Breast epithelium (tissue), 4 donors: ENCODE data around the gene NLGN2. TPM values are rescaled to one million over a fixed set of nuclear protein-coding genes. Genes with fewer than 3 reads are reported as not detected.
A peak's percentile ranks its signal among the peaks of the same experiment; 100 is the strongest.

Experiments used
- DNase-seq, 2 donors: peaks; one replicate each; pipeline ENCODE4 v3.0.0-alpha.2; 2019; ENCODE audit warnings: low spot score in 2 of 2
- H3K27ac ChIP-seq, 2 donors: fragments of 200-600 bp; sonication (generic) in 1 of 2; one replicate each; pipeline ENCODE4 v1.5.1; 2016 to 2019; ENCODE audit warnings: mild to moderate bottlenecking in 1 of 2
- H3K27me3 ChIP-seq, 2 donors: fragments of 200-600 bp; sonication (generic) in 1 of 2; one replicate each; pipeline versions ENCODE4 v1.5.1 to v1.6.0; 2017 to 2019; ENCODE audit warnings: control low read depth in 1 of 2, mild to moderate bottlenecking in 1 of 2
- H3K36me3 ChIP-seq: fragments of 200-600 bp; one replicate; pipeline ENCODE4 v1.5.1; 2019
- H3K4me1 ChIP-seq, 2 donors: fragments of 200-600 bp; sonication (generic); one replicate each; pipeline ENCODE4 v1.5.1; 2016 to 2019; ENCODE audit warnings: control low read depth in 1 of 2
- H3K4me3 ChIP-seq, 3 donors: fragments of 200-600 bp; sonication (generic); 1 replicate in 2 of 3; 2 replicates in 1 of 3; pipeline ENCODE4 v1.5.1; 2016 to 2019; ENCODE audit warnings: mild to moderate bottlenecking in 3 of 3, moderate library complexity in 2 of 3
- H3K9me3 ChIP-seq, 2 donors: fragments of 200-600 bp; sonication (generic) in 1 of 2; one replicate each; pipeline ENCODE4 v1.5.1; 2016 to 2019; ENCODE audit warnings: control low read depth in 1 of 2
- CTCF ChIP-seq, 3 donors: fragments of 450-650 bp; IDR thresholded peaks; one replicate each; pipeline ENCODE4 v1.5.1; 2016 to 2017; ENCODE audit warnings: antibody characterized with exemption in 3 of 3, mild to moderate bottlenecking in 3 of 3, moderate library complexity in 3 of 3
- POLR2A ChIP-seq: fragments of 450-650 bp; IDR thresholded peaks from one replicate; pipeline ENCODE4 v1.6.1; 2016; ENCODE audit warnings: antibody characterized with exemption, mild to moderate bottlenecking, moderate library complexity
- POLR2AphosphoS5 ChIP-seq, 3 donors: sonication (generic); formaldehyde crosslinking; IDR thresholded peaks; one replicate each; pipeline ENCODE4 v1.6.1; 2017; ENCODE audit warnings: antibody characterized with exemption in 3 of 3
- intact Hi-C: fragments of 100-400 bp; cut with DNase I; formaldehyde crosslinking; loops from one replicate; pipeline ENCODE4 v1.15.1; 2023; ENCODE audit warnings: low total_unique reads
- total RNA-seq, 3 donors: library from RNA; depleted of rRNA; stranded (reverse); fragments of >200 nt; gene quantifications; one replicate each; pipeline ENCODE4 v1.1.0, GENCODE V29; 2016

NLGN2 gene
- total RNA-seq, 3 donors from 2014 or later, result 6.7 to 13.1 (median 8.3) TPM

GRCh38 chr17:7468290-7468689 is 60.6 kb downstream of the NLGN2 start:
- intact Hi-C loops, result no loop called here
- peak overlapping the region in 1 of 2 donors; percentile 4 for H3K27ac ChIP-seq
- H3K36me3 ChIP-seq, result no peaks in the 10 kb centered on the region
- no peak for TF ChIP-seq POLR2AphosphoS5 (IDR thresholded peaks at IDR 0.05)
- no peak for TF ChIP-seq POLR2A
- TF ChIP-seq CTCF (IDR thresholded peaks at IDR 0.05), result no peak
- H3K27me3 ChIP-seq, result no peaks in the 10 kb centered on the region
- no peaks in the 10 kb centered on the region for H3K9me3 ChIP-seq
- no peak for DNase-seq
- H3K4me1 ChIP-seq, result no peaks in the 10 kb centered on the region
- no peak overlapping the region for H3K4me3 ChIP-seq

- no peak overlapping the region for H3K4me3 ChIP-seq
- TF ChIP-seq CTCF (IDR thresholded peaks at IDR 0.05), result no peak
- TF ChIP-seq POLR2AphosphoS5 (IDR thresholded peaks at IDR 0.05), result no peak
- TF ChIP-seq POLR2A, result no peak
- H3K4me1 ChIP-seq, result no peaks in the 10 kb centered on the region
- no peak for DNase-seq
- no peaks in the 10 kb centered on the region for H3K36me3 ChIP-seq
- no peaks in the 10 kb centered on the region for H3K9me3 ChIP-seq
- H3K27ac ChIP-seq, result peak overlapping the region; percentile 4 to 10
- H3K27me3 ChIP-seq, result no peaks in the 10 kb centered on the region
- intact Hi-C loops, result no loop called here
Observed at GRCh38 chr17:7468804-7469389, 61.3 kb downstream of the NLGN2 start.

Other genes starting within 250 kb of the NLGN2 start
- 1 to 10 TPM; 1.0 to 1.4 (median 1.3) TPM for gene ASGR1, start 228.5 kb upstream of the NLGN2 start, total RNA-seq
- gene DLG4, start 188.0 kb upstream of the NLGN2 start, total RNA-seq, result 10 to 100 TPM in 2 of 3 donors, 1 to 10 TPM in 1; 7.2 to 18.4 (median 11.1) TPM
- gene ACADVL, start 187.9 kb upstream of the NLGN2 start, total RNA-seq, result 1,000 to 10,000 TPM in 1 of 3 donors, 100 to 1,000 TPM in 2; 421 to 1,002 (median 829) TPM
- 10 to 100 TPM; 32.0 to 58.2 (median 47.9) TPM for gene DVL2, start 173.3 kb upstream of the NLGN2 start, total RNA-seq
- gene PHF23, start 168.4 kb upstream of the NLGN2 start, total RNA-seq, result 10 to 100 TPM; 22.1 to 40.4 (median 37.7) TPM
- 100 to 1,000 TPM; 620 to 765 (median 631) TPM for gene GABARAP, start 165.4 kb upstream of the NLGN2 start, total RNA-seq
- 10 to 100 TPM; 35.7 to 67.5 (median 60.5) TPM for gene CTDNEP1, start 156.1 kb upstream of the NLGN2 start, total RNA-seq
- 10 to 100 TPM; 26.9 to 36.7 (median 30.6) TPM for gene ELP5, start 155.6 kb upstream of the NLGN2 start, total RNA-seq
- gene CLDN7, start 145.4 kb upstream of the NLGN2 start, total RNA-seq, result 10 to 100 TPM in 2 of 3 donors, 1 to 10 TPM in 1; 5.4 to 95.9 (median 60.0) TPM
- gene SLC2A4, start 126.1 kb upstream of the NLGN2 start, total RNA-seq, result 10 to 100 TPM in 1 of 3 donors, 1 to 10 TPM in 2; 2.6 to 32.5 (median 3.5) TPM
- gene YBX2, start 113.2 kb upstream of the NLGN2 start, total RNA-seq, result 1 to 10 TPM; 2.6 to 3.0 (median 2.9) TPM
- 100 to 1,000 TPM; 151 to 172 (median 163) TPM for gene EIF5A, start 100.2 kb upstream of the NLGN2 start, total RNA-seq
- gene GPS2, start 92.5 kb upstream of the NLGN2 start, total RNA-seq, result 100 to 1,000 TPM in 1 of 3 donors, 10 to 100 TPM in 2; 77.3 to 109 (median 84.2) TPM
- gene NEURL4, start 78.5 kb upstream of the NLGN2 start, total RNA-seq, result 10 to 100 TPM; 15.0 to 22.9 (median 17.4) TPM
- gene ACAP1, start 71.3 kb upstream of the NLGN2 start, total RNA-seq, result 1 to 10 TPM; 3.4 to 6.6 (median 5.2) TPM
- 10 to 100 TPM in 2 of 3 donors, 1 to 10 TPM in 1; 9.1 to 11.5 (median 11.0) TPM for gene KCTD11, start 55.7 kb upstream of the NLGN2 start, total RNA-seq
- not detected for gene TMEM95, start 52.7 kb upstream of the NLGN2 start, total RNA-seq
- gene TNK1, start 26.8 kb upstream of the NLGN2 start, total RNA-seq, result 10 to 100 TPM in 2 of 3 donors, 1 to 10 TPM in 1; 1.1 to 22.1 (median 14.4) TPM
- gene PLSCR3, start 13.3 kb upstream of the NLGN2 start, total RNA-seq, result 10 to 100 TPM; 16.0 to 24.3 (median 19.0) TPM
- gene TMEM256, start 3.7 kb upstream of the NLGN2 start, total RNA-seq, result 100 to 1,000 TPM in 1 of 3 donors, 10 to 100 TPM in 2; 77.6 to 113 (median 92.3) TPM
- not detected for gene SPEM1, start 12.5 kb downstream of the NLGN2 start, total RNA-seq
- not detected for gene SPEM2, start 17.8 kb downstream of the NLGN2 start, total RNA-seq
- not detected for gene SPEM3, start 21.0 kb downstream of the NLGN2 start, total RNA-seq
- 10 to 100 TPM in 1 of 3 donors, 1 to 10 TPM in 2; 3.5 to 18.1 (median 9.5) TPM for gene TMEM102, start 27.6 kb downstream of the NLGN2 start, total RNA-seq
- 1 to 10 TPM; 2.1 to 2.9 (median 2.9) TPM for gene FGF11, start 31.7 kb downstream of the NLGN2 start, total RNA-seq
- 10 to 100 TPM in 2 of 3 donors, 1 to 10 TPM in 1; 8.5 to 11.8 (median 11.7) TPM for gene CHRNB1, start 37.2 kb downstream of the NLGN2 start, total RNA-seq
- gene ZBTB4, start 71.8 kb downstream of the NLGN2 start, total RNA-seq, result 10 to 100 TPM; 34.4 to 46.9 (median 45.7) TPM
- not detected for gene SLC35G6, start 73.6 kb downstream of the NLGN2 start, total RNA-seq
- gene POLR2A, start 76.5 kb downstream of the NLGN2 start, total RNA-seq, result 100 to 1,000 TPM in 1 of 3 donors, 10 to 100 TPM in 2; 64.2 to 174 (median 88.7) TPM
- gene TNFSF12, start 141.2 kb downstream of the NLGN2 start, total RNA-seq, result 10 to 100 TPM; 39.3 to 65.3 (median 41.1) TPM
- gene TNFSF13, start 150.9 kb downstream of the NLGN2 start, total RNA-seq, result 10 to 100 TPM; 25.2 to 36.7 (median 33.6) TPM
- 10 to 100 TPM; 59.5 to 65.2 (median 62.3) TPM for gene SENP3, start 154.1 kb downstream of the NLGN2 start, total RNA-seq
- gene CD68, start 171.8 kb downstream of the NLGN2 start, total RNA-seq, result 100 to 1,000 TPM in 1 of 3 donors, 10 to 100 TPM in 2; 49.8 to 220 (median 70.5) TPM
- gene MPDU1, start 176.0 kb downstream of the NLGN2 start, total RNA-seq, result 100 to 1,000 TPM in 1 of 3 donors, 10 to 100 TPM in 2; 66.6 to 140 (median 74.4) TPM
- gene SOX15, start 182.2 kb downstream of the NLGN2 start, total RNA-seq, result 1 to 10 TPM; 1.3 to 4.1 (median 1.6) TPM
- gene FXR2, start 207.1 kb downstream of the NLGN2 start, total RNA-seq, result 10 to 100 TPM; 22.8 to 33.9 (median 25.6) TPM
- gene SAT2, start 220.0 kb downstream of the NLGN2 start, total RNA-seq, result 10 to 100 TPM; 52.5 to 78.4 (median 62.9) TPM
- under 1 TPM in 1 of 3 donors, not detected in 2; 0.16 TPM for gene SHBG, start 222.3 kb downstream of the NLGN2 start, total RNA-seq
- 1 to 10 TPM in 1 of 3 donors, under 1 TPM in 2; 0.16 to 1.2 (median 0.98) TPM for gene ATP1B2, start 243.1 kb downstream of the NLGN2 start, total RNA-seq